ENCODE data around the gene CYCS. TPM values are rescaled to one million over a fixed set of nuclear protein-coding genes. Genes with fewer than 3 reads are reported as not detected.

The CYCS gene
- total RNA-seq, 4 donors from 2014 or later = 15.6 to 52.9 (median 34.9) TPM

- H3K4me3 ChIP-seq (ENCODE audit: low read depth, poor library complexity, severe bottlenecking) = no peak overlapping the region
- no peak for TF ChIP-seq CTCF (IDR thresholded peaks at IDR 0.05)
- no peak for TF ChIP-seq POLR2A (IDR thresholded peaks at IDR 0.05)
- no peak for DNase-seq (ENCODE audit: low spot score in 2 of 2)
- intact Hi-C loops (cut with DNase I; ENCODE audit: low total_unique reads) = no loop called here
Observed at GRCh38 chr7:25101817-25102216, 23.2 kb downstream of the CYCS start.

- no peak overlapping the region for H3K4me3 ChIP-seq (ENCODE audit: low read depth, poor library complexity, severe bottlenecking)
- WGBS, 2 donors = 30 to 33% methylated on average over 11 of the region's 11 CpGs
- TF ChIP-seq POLR2A (IDR thresholded peaks at IDR 0.05) = no peak
- TF ChIP-seq CTCF (IDR thresholded peaks at IDR 0.05) = no peak
- DNase-seq (ENCODE audit: low spot score in 2 of 2) = peak; percentile 24 to 87
- intact Hi-C loops (cut with DNase I; ENCODE audit: low total_unique reads) = no loop called here
Observed at GRCh38 chr7:25098096-25099046, 26.7 kb downstream of the CYCS start.

GRCh38 chr7:25095516-25096345, 29.3 kb downstream of the CYCS start:
- intact Hi-C loops (cut with DNase I; ENCODE audit: low total_unique reads) = no loop called here
- 75 to 82% methylated on average over 5 of the region's 5 CpGs for WGBS, 2 donors
- TF ChIP-seq CTCF (IDR thresholded peaks at IDR 0.05) = no peak

GRCh38 chr7:25093268-25093826, 31.7 kb downstream of the CYCS start:
- WGBS, 2 donors = 70 to 78% methylated on average over 6 of the region's 6 CpGs
- DNase-seq (ENCODE audit: low spot score in 2 of 2) = peak; percentile 42 to 91
- intact Hi-C loops (cut with DNase I; ENCODE audit: low total_unique reads) = loop anchor here (5.0 kb wide), 1 partner anchor 271 kb away; no protein-coding TSS in a partner anchor
- H3K4me3 ChIP-seq (ENCODE audit: low read depth, poor library complexity, severe bottlenecking) = no peak overlapping the region
- no peak for TF ChIP-seq POLR2A (IDR thresholded peaks at IDR 0.05)
- TF ChIP-seq CTCF (IDR thresholded peaks at IDR 0.05) = peak in 1 of 3 donors; percentile 17

More at GRCh38 chr7:25095516-25096345, 29.3 kb downstream of the CYCS start:
- DNase-seq (ENCODE audit: low spot score in 2 of 2) = no peak
- no peak overlapping the region for H3K4me3 ChIP-seq (ENCODE audit: low read depth, poor library complexity, severe bottlenecking)

GRCh38 chr7:25091779-25092178, 33.3 kb downstream of the CYCS start:
- no peak for DNase-seq (ENCODE audit: low spot score in 2 of 2)
- intact Hi-C loops (cut with DNase I; ENCODE audit: low total_unique reads) = loop anchor here (5.0 kb wide), 1 partner anchor 269 kb away; no protein-coding TSS in a partner anchor
- H3K4me3 ChIP-seq (ENCODE audit: low read depth, poor library complexity, severe bottlenecking) = no peak overlapping the region
- no peak for TF ChIP-seq CTCF (IDR thresholded peaks at IDR 0.05)
- TF ChIP-seq POLR2A (IDR thresholded peaks at IDR 0.05) = no peak
- 75 to 84% methylated on average over 4 of the region's 4 CpGs for WGBS, 2 donors
